Spleen (tissue), 7 donors: ENCODE measurements around the gene DCTN3.

ENCODE experiments used
- POLR2A ChIP-seq, 3 donors: fragments of 450-650 bp; IDR thresholded peaks; one replicate each; pipeline ENCODE4 v1.5.1; 2017; ENCODE audit warnings: antibody characterized with exemption in 3 of 3, mild to moderate bottlenecking in 1 of 3
- POLR2AphosphoS5 ChIP-seq, 3 donors: sonication (generic); formaldehyde crosslinking; IDR thresholded peaks; one replicate each; pipeline ENCODE4 v1.5.1; 2017; ENCODE audit warnings: antibody characterized with exemption in 3 of 3
- TF ChIP-seq, protein P1 (sequence below), 11 experiments: fragments of 200-600 bp in 7 of 11; fragments of 450-650 bp in 4 of 11; sonication (generic) in 4 of 11; IDR thresholded peaks in 8 of 11; conservative IDR thresholded peaks in 3 of 11; 1 replicate in 7 of 11; 2 replicates in 4 of 11; pipeline versions ENCODE4 v1.4.0 to v1.8.0; 2016 to 2021; ENCODE audit warnings: antibody characterized with exemption in 11 of 11, inconsistent platforms in 4 of 11, mild to moderate bottlenecking in 1 of 11
- donor health status: DM: no; HTN: no; CAD: no; lungs with moderate emphysema.
- donor health status: DM: no; HTN: no; CAD: no.
- donor health status: DM: no; HTN: no; CAD: no.

DNA sequence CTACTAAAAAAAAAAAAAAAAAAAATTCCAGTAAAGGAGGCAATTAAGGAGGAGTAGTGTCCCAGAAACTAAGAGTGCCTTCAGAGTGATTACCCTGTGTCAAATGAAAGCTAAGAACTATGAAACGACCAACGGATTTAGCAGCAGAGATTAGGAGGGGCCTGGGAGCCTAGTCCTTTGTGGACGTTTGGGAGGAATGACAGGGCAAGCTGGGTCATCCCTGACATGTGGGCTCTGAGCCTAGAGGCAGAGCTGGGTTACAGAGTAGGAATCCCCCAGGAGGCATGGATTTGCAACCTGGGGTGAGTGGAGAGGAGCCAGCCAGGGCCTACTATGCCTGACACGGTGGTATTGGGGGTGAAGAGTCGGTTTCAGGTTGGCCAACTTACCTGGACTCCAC is 12.9 kb upstream of the DCTN3 start:
- TF ChIP-seq, protein P1, sequence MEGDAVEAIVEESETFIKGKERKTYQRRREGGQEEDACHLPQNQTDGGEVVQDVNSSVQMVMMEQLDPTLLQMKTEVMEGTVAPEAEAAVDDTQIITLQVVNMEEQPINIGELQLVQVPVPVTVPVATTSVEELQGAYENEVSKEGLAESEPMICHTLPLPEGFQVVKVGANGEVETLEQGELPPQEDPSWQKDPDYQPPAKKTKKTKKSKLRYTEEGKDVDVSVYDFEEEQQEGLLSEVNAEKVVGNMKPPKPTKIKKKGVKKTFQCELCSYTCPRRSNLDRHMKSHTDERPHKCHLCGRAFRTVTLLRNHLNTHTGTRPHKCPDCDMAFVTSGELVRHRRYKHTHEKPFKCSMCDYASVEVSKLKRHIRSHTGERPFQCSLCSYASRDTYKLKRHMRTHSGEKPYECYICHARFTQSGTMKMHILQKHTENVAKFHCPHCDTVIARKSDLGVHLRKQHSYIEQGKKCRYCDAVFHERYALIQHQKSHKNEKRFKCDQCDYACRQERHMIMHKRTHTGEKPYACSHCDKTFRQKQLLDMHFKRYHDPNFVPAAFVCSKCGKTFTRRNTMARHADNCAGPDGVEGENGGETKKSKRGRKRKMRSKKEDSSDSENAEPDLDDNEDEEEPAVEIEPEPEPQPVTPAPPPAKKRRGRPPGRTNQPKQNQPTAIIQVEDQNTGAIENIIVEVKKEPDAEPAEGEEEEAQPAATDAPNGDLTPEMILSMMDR (IDR thresholded peaks at IDR 0.05 in 8 of 11, conservative IDR thresholded peaks at IDR 0.05 in 3 of 11) = no peak
- TF ChIP-seq POLR2A (IDR thresholded peaks at IDR 0.05) (no peak), POLR2AphosphoS5 (IDR thresholded peaks at IDR 0.05) (no peak)
